Rectal smooth muscle tissue (tissue), 1 donor: ENCODE data around the gene GPR25.
A peak's percentile ranks its signal among the peaks of the same experiment; 100 is the strongest.

ENCODE experiments used
- H3K27ac ChIP-seq: one replicate; pipeline ENCODE4 v1.7.0; 2013; ENCODE audit warnings: low read depth, low read length, inconsistent platforms
- H3K27me3 ChIP-seq: one replicate; pipeline ENCODE4 v1.7.0; 2013; ENCODE audit warnings: low read length; ENCODE audit not compliant: control insufficient read depth, insufficient read depth
- H3K36me3 ChIP-seq: one replicate; pipeline ENCODE4 v1.7.0; 2013; ENCODE audit warnings: low read length; ENCODE audit not compliant: control insufficient read depth, insufficient read depth
- H3K4me1 ChIP-seq: one replicate; pipeline ENCODE4 v1.7.0; 2013; ENCODE audit warnings: low read length; ENCODE audit not compliant: control insufficient read depth, insufficient read depth
- H3K4me3 ChIP-seq: one replicate; pipeline ENCODE4 v1.7.0; 2013; ENCODE audit warnings: low read length
- H3K9ac ChIP-seq: one replicate; pipeline ENCODE4 v1.7.0; 2013; ENCODE audit warnings: low read length

GPR25 gene

GRCh38 chr1:200877010-200877409, 4.2 kb downstream of the GPR25 start:
- Histone ChIP-seq H3K9ac (no peak overlapping the region), H3K27me3 (peaks cover 12% of the 10 kb centered on the region), H3K4me3 (no peak overlapping the region), H3K36me3 (no peaks in the 10 kb centered on the region), H3K27ac (no peak overlapping the region), H3K4me1 (no peaks in the 10 kb centered on the region)

GRCh38 chr1:200877839-200878551, 5.2 kb downstream of the GPR25 start:
- Histone ChIP-seq H3K4me1 (no peaks in the 10 kb centered on the region), H3K9ac (no peak overlapping the region), H3K4me3 (no peak overlapping the region), H3K27ac (no peak overlapping the region), H3K36me3 (no peaks in the 10 kb centered on the region), H3K27me3 (peaks cover 9% of the 10 kb centered on the region)

GRCh38 chr1:200880212-200880611, 7.4 kb downstream of the GPR25 start:
- no peaks in the 10 kb centered on the region for H3K27me3 ChIP-seq
- H3K36me3 ChIP-seq = no peaks in the 10 kb centered on the region
- H3K27ac ChIP-seq = no peak overlapping the region
- no peak overlapping the region for H3K4me3 ChIP-seq
- no peak overlapping the region for H3K9ac ChIP-seq
- H3K4me1 ChIP-seq = no peaks in the 10 kb centered on the region

GRCh38 chr1:200883118-200883517, 10.3 kb downstream of the GPR25 start:
- Histone ChIP-seq H3K36me3 (no peaks in the 10 kb centered on the region), H3K9ac (no peak overlapping the region), H3K27me3 (no peaks in the 10 kb centered on the region), H3K4me1 (no peaks in the 10 kb centered on the region), H3K4me3 (no peak overlapping the region), H3K27ac (no peak overlapping the region)

GRCh38 chr1:200885623-200886402, 13.0 kb downstream of the GPR25 start:
- Histone ChIP-seq H3K36me3 (no peaks in the 10 kb centered on the region), H3K27ac (no peak overlapping the region), H3K9ac (no peak overlapping the region), H3K27me3 (no peaks in the 10 kb centered on the region), H3K4me3 (no peak overlapping the region), H3K4me1 (no peaks in the 10 kb centered on the region)

GRCh38 chr1:200886594-200886993, 13.8 kb downstream of the GPR25 start:
- Histone ChIP-seq H3K9ac (no peak overlapping the region), H3K4me3 (no peak overlapping the region), H3K27me3 (peaks cover 2% of the 10 kb centered on the region), H3K36me3 (no peaks in the 10 kb centered on the region), H3K27ac (no peak overlapping the region), H3K4me1 (no peaks in the 10 kb centered on the region)

GRCh38 chr1:200887036-200887435, 14.3 kb downstream of the GPR25 start:
- H3K27me3 ChIP-seq = peaks cover 2% of the 10 kb centered on the region
- H3K36me3 ChIP-seq = no peaks in the 10 kb centered on the region
- H3K27ac ChIP-seq = no peak overlapping the region
- no peaks in the 10 kb centered on the region for H3K4me1 ChIP-seq
- H3K9ac ChIP-seq = no peak overlapping the region
- H3K4me3 ChIP-seq = no peak overlapping the region

- Histone ChIP-seq H3K27me3 (peaks cover 2% of the 10 kb centered on the region), H3K4me3 (no peak overlapping the region), H3K9ac (no peak overlapping the region), H3K36me3 (no peaks in the 10 kb centered on the region), H3K4me1 (no peaks in the 10 kb centered on the region), H3K27ac (no peak overlapping the region)
Measured at GRCh38 chr1:200887772-200888348, 15.1 kb downstream of the GPR25 start.

GRCh38 chr1:200888349-200888838, 15.6 kb downstream of the GPR25 start:
- Histone ChIP-seq H3K4me3 (no peak overlapping the region), H3K36me3 (no peaks in the 10 kb centered on the region), H3K27ac (no peak overlapping the region), H3K9ac (no peak overlapping the region), H3K27me3 (peaks cover 2% of the 10 kb centered on the region), H3K4me1 (no peaks in the 10 kb centered on the region)

GRCh38 chr1:200889571-200889970, 16.8 kb downstream of the GPR25 start:
- Histone ChIP-seq H3K27me3 (peaks cover 2% of the 10 kb centered on the region), H3K27ac (no peak overlapping the region), H3K36me3 (no peaks in the 10 kb centered on the region), H3K4me3 (no peak overlapping the region), H3K4me1 (no peaks in the 10 kb centered on the region), H3K9ac (no peak overlapping the region)

- Histone ChIP-seq H3K36me3 (no peaks in the 10 kb centered on the region), H3K27ac (no peak overlapping the region), H3K4me1 (no peaks in the 10 kb centered on the region), H3K9ac (no peak overlapping the region), H3K27me3 (peaks cover 2% of the 10 kb centered on the region), H3K4me3 (no peak overlapping the region)
Measured at GRCh38 chr1:200890027-200890426, 17.2 kb downstream of the GPR25 start.

GRCh38 chr1:200890818-200891773, 18.3 kb downstream of the GPR25 start:
- H3K27me3 ChIP-seq = peaks cover 2% of the 10 kb centered on the region
- peak overlapping the region; percentile 75 for H3K4me3 ChIP-seq
- H3K36me3 ChIP-seq = no peaks in the 10 kb centered on the region
- no peaks in the 10 kb centered on the region for H3K4me1 ChIP-seq
- H3K27ac ChIP-seq = no peak overlapping the region
- H3K9ac ChIP-seq = peak overlapping the region; percentile 39
